ENCODE measurements around the gene LDLRAP1. TPM values are rescaled to one million over a fixed set of nuclear protein-coding genes. Genes with fewer than 3 reads are reported as not detected.

LDLRAP1 gene
- total and polyA plus RNA-seq, 11 donors: 9.0 to 17.4 (median 13.3) TPM

- H3K27ac ChIP-seq: no peak overlapping the region
- H3K4me3 ChIP-seq: no peak overlapping the region
- no peak for TF ChIP-seq POLR2A (IDR thresholded peaks at IDR 0.05)
- no peak for TF ChIP-seq CTCF (IDR thresholded peaks at IDR 0.05)
- H3K27me3 ChIP-seq: no peaks in the 10 kb centered on the region
- WGBS, 4 donors: 92 to 96% (median 94%) methylated on average over 4 of the region's 4 CpGs
- intact Hi-C loops (cut with DNase I): no loop called here
- no peaks in the 10 kb centered on the region for H3K36me3 ChIP-seq
- DNase-seq: no peak
- no peaks in the 10 kb centered on the region for H3K4me1 ChIP-seq
- ATAC-seq: no peak
- no peaks in the 10 kb centered on the region for H3K9me3 ChIP-seq
Observed at GRCh38 chr1:25534410-25534788, 9.0 kb upstream of the LDLRAP1 start.

GRCh38 chr1:25536124-25536523 is 7.3 kb upstream of the LDLRAP1 start:
- Histone ChIP-seq H3K27me3 (no peaks in the 10 kb centered on the region), H3K36me3 (no peaks in the 10 kb centered on the region), H3K4me1 (no peaks in the 10 kb centered on the region), H3K9me3 (no peaks in the 10 kb centered on the region), H3K4me3 (no peak overlapping the region), H3K27ac (no peak overlapping the region)
- TF ChIP-seq CTCF (IDR thresholded peaks at IDR 0.05) (no peak), POLR2A (IDR thresholded peaks at IDR 0.05) (no peak)
- no peak for ATAC-seq
- intact Hi-C loops (cut with DNase I): loop anchor here in 1 of 10 donors (5.0 kb wide), 1 partner anchor 34 kb away; no protein-coding TSS in a partner anchor
- WGBS, 4 donors: 89 to 96% (median 90%) methylated on average over 3 of the region's 3 CpGs
- no peak for DNase-seq

- Histone ChIP-seq H3K36me3 (no peaks in the 10 kb centered on the region), H3K27ac (no peak overlapping the region), H3K4me3 (no peak overlapping the region), H3K4me1 (no peaks in the 10 kb centered on the region), H3K9me3 (no peaks in the 10 kb centered on the region), H3K27me3 (no peaks in the 10 kb centered on the region)
- no peak for DNase-seq
- TF ChIP-seq POLR2A (IDR thresholded peaks at IDR 0.05) (no peak), CTCF (IDR thresholded peaks at IDR 0.05) (no peak)
- no peak for ATAC-seq
- WGBS, 4 donors: 61 to 67% (median 65%) methylated on average over 6 to 7 of the region's 7 CpGs
- intact Hi-C loops (cut with DNase I): loop anchor here in 1 of 10 donors (5.0 kb wide), 1 partner anchor 35 kb away; no protein-coding TSS in a partner anchor
Observed at GRCh38 chr1:25537153-25537831, 6.1 kb upstream of the LDLRAP1 start.

GRCh38 chr1:25538191-25538767 is 5.1 kb upstream of the LDLRAP1 start:
- no peaks in the 10 kb centered on the region for H3K9me3 ChIP-seq
- no peaks in the 10 kb centered on the region for H3K36me3 ChIP-seq
- no peak overlapping the region for H3K27ac ChIP-seq
- no peak overlapping the region for H3K4me3 ChIP-seq
- peaks cover 0 to 5% (median 0%) of the 10 kb centered on the region in 12 donors for H3K4me1 ChIP-seq
- intact Hi-C loops (cut with DNase I): loop anchor here in 1 of 10 donors (5.0 kb wide), 1 partner anchor 36 kb away; no protein-coding TSS in a partner anchor
- TF ChIP-seq CTCF (IDR thresholded peaks at IDR 0.05) (no peak), POLR2A (IDR thresholded peaks at IDR 0.05) (no peak)
- DNase-seq (no peak), ATAC-seq (no peak)
- WGBS, 4 donors: 86 to 92% (median 87%) methylated on average over 4 of the region's 4 CpGs
- H3K27me3 ChIP-seq: no peaks in the 10 kb centered on the region

All from heart left ventricle (tissue), 16 donors.